Measurements from ENCODE around the gene BACH1.

DNA sequence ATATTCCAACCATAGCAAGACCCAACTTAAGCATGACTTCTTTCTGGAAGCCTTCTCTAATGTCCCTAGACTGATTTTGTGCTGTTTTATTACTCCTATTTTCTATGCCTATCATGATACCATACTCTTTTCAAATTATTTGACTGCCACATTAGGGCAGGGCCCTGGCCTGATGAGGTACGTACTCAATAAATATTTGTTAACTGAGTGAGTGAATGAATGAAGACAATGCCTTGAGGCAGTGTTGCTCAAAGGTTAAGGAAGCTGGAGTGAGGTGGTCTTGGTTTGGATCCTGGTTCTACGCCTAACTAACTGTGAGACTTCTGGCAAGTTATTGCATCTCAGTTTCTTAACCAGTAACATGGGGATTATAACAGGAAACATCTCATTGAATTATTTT, 38.3 kb upstream of the BACH1 start:
- TF ChIP-seq, protein P1, sequence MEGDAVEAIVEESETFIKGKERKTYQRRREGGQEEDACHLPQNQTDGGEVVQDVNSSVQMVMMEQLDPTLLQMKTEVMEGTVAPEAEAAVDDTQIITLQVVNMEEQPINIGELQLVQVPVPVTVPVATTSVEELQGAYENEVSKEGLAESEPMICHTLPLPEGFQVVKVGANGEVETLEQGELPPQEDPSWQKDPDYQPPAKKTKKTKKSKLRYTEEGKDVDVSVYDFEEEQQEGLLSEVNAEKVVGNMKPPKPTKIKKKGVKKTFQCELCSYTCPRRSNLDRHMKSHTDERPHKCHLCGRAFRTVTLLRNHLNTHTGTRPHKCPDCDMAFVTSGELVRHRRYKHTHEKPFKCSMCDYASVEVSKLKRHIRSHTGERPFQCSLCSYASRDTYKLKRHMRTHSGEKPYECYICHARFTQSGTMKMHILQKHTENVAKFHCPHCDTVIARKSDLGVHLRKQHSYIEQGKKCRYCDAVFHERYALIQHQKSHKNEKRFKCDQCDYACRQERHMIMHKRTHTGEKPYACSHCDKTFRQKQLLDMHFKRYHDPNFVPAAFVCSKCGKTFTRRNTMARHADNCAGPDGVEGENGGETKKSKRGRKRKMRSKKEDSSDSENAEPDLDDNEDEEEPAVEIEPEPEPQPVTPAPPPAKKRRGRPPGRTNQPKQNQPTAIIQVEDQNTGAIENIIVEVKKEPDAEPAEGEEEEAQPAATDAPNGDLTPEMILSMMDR (IDR thresholded peaks at IDR 0.05; ENCODE audit: insufficient read depth, low read length, poor library complexity, severe bottlenecking) = no peak
- no peak for TF ChIP-seq EZH2phosphoT487 (conservative IDR thresholded peaks at IDR 0.05; ENCODE audit: low read length)

Measured in SU-DHL-6 (cell line).